HG03469 (cell line): ENCODE measurements around the gene GRAMD1A.
"Not testable (repeated sequence)": the region's sequence is repeated elsewhere in the genome, so short reads cannot be mapped to it uniquely, and the experiment has no call there.

Experiments used
- ATAC-seq: cut with Tn5 transposase; IDR thresholded peaks from one replicate; pipeline ENCODE4 v1.9.1; 2021; ENCODE audit warnings: mild to moderate bottlenecking, moderate library complexity, moderate number of reproducible peaks; ENCODE audit not compliant: unreplicated experiment

GRAMD1A gene

DNA sequence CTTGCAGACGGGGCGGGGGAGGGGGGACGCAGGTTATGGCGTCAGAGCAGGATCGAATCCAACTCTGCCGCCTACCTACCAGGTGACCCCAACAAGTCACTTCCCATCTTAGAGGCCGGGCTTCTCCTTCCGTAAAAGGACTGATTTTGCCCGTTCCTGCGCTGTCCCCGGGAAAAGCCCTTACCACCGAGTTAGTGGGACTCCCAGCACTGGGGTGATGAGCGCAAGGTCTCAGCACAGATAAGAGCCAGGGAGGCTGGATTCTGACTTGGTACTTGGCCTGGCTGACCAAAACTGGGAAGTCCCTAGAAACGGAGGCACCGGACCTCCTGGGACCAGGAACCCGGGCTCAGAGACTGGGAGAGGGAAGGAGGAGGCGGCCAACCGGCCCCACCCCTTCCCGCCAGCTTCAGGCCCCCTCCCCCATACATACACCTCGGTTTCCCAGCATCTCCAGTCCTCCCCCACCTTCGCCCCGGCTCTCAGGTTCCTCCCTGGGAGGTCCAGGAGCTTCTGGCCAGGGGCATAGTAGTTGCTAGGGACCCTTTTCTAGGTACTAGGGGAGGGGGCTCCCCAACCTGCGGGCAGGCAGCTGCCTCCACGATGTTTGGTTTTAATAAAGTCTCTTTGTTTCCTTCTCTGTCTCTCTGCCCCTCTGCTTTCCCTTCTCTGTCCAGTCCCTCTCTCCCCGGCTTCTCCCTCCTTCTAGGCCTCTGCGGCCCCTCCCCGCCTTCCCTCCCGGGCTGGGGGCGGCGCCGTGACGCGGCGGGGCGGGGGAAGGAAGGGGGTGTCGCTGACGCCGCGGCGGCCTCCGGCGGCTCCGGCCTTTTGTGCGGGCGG, at the start of gene GRAMD1A:
Gene GRAMD1A (plus strand): TSS at position 826 of the 840 bp plus-strand sequence. CDS start 156 bp downstream, outside the sequence.
- no peak for ATAC-seq

DNA sequence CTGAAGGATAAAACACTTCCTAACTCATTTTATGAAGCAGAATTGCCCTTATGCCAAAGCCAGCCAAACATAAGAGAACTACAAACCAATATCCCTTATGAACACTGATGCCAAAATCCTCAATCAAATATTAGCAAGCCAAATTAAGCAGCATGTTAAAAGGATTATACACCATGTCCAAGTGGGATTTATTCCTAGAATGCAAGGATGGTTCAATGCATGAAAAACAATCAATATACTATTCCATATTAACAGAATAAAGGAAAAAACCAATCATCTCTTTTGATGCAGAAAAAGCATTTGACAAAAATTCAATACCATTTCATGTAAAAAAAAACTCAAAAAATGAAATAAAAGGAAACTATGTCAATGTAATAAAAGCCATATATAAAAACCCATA, 47.0 kb upstream of the GRAMD1A start:
- no peak for ATAC-seq

DNA sequence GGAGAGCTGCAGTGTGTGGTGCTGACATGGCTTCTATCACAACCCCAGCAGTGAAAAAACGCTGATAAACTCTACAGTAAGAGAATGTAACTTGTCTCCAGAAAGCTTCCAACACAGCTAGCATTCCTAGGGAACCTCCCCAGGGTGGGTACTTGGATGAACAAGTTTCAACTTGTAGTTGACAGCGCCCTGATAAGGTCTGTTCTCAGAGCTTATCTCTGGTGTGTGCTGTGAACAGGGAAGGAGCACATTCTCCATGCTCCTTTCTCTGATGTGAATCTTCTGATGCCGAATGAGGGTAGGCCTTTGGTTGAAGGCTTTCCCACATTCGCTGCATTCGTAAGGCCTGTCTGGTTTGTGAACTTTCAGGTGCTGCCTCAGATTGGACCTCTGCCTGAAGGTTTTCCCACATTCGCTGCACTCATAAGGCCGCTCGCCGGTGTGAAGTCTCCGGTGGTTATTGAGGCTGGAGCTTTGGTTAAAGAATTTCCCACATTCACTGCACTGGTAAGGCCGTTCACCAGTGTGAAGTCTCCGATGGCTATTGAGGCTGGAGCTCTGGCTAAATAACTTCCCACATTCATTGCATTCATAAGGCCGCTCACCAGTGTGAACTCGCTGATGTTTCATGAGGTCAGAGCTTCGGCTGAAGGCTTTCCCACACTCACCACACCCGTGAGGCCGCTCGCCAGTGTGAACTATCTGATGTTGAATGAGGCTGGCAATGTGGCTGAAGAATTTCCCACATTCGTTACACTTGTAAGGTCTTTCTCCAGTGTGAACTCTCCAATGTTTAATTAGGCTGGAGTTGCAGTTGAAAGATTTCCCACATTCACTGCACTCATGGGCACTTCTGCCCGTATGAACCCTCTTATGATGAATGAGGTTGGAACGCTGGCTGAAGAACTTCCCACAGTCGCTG, 42.0 kb upstream of the GRAMD1A start:
- no peak for ATAC-seq

DNA sequence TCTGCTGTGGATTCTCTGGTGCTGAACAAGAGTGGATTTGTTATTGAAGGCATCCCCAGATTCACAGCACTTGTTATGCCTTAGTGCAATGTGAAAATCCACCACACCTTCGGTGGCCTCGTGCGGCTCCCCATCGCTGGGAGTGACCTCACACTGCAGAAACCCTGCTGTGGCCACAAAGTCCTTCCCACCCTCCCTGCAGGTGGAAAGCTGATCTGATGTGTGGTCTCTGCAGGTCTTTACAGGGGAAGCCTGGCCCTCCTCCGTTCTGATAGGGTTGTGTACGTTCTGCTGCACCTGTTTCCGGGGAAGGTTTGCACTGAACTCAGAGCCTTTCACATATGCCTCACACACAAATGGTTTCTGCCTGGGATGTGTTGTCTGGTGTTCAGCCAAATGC, 41.1 kb upstream of the GRAMD1A start:
- no peak for ATAC-seq

DNA sequence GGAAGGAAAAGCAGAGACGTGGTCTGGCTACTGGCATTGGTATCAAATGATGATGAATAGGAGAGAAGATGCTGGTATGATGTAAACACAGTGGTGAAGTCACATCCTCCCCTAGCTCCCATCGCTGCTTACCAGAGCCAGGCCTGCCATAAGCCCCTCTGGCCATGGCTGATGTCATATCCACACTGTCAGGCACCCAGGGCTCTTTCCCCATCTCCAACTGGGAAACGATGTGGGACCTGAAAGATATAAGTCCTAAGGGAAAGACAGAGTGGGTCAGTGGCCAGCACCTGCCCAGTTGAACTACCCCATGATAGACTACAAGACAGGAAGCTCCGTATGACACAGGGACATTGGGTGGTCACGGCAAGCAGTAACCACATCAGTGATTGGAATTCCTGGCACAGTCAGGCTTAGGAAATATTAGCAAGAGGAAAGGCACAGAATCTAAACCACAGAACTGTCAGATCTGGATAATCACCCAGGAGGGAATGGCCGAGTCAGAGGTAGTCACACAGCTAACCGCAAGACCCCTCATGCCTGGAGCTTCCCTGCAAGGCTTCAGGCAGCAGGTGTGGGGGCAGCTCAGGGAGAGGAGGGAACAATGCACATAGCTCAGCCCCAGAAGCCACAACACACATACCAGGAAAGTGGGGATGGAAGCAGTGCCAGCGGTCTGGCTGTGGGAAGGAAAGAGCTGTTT, 39.9 kb upstream of the GRAMD1A start:
- no peak for ATAC-seq

DNA sequence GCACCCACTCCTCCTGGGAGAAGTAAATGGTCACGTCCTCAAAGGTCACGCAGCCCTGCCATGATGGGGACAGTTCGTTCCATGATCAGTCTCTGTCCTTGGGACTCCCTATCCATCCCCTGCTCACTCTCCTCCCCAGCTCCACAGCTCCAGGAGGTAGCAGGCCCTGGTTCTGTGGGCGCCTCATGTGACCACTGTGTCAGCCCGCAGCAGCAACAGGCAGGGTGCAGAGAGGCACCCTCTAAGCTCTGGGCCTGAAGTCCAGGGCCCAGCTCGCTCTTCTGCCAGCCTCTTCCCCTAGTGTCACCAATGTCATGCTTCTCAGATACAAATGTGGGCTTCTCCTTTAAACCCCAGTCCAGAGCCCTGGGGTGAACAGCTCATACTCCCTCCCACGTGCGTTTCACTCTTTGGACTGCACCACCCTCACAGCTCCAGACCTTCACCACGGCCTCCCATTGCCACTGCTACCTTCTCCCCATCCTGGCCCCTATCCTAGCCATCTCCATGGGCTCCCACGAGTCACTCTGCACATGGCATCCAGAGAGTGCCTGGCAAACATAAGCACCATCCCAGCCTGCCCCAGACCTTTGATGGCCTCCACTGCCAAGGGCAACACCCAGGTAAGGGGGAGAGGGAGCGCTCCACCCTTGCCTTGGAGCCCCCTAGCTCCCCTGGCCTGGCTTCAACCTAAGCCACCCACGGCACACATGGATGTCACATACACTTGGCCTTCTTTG, 39.0 kb upstream of the GRAMD1A start:
- ATAC-seq, result no peak

DNA sequence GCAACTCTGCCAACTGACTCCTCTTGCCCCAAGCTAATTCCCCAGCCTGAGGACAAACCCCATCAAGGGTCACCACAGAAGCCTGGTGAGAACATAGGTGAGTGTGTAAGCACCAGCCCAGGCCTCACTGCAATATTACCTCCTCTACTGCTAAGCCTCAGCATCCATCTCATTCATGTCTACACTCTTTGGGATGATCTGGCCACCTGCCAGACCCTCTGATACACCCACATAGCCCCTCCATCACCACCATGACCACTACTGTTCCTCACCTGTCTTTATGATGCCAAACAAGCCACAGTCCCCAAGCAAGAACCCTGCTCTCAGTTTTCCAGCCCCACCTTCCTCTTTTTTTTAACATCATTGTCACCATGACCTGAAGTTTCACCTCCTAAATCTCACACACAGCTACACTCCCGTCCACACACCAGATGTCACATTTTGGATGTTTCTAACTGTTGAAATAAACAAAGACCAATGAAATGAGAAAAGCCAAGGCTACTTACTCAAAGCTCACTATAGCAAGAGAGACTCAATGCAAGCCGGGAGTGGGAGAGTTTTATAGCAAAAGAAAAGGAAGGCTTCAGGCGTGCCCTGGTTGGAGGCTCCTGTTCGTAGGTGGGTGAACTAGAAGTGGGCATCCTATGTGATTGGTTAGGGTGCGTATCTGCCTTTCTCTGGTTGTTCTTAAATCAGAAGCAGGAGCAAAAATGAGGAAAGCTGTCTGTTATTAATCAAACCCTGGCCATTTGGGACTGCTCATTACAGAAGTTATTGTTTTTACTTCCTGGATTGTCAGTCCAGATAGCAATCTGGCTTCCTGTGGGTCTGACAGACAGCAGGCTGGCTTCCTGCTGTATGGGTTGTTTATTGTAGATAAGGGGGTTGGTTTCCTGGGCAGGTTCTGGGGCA, 38.1 kb upstream of the GRAMD1A start:
- ATAC-seq, result no peak

DNA sequence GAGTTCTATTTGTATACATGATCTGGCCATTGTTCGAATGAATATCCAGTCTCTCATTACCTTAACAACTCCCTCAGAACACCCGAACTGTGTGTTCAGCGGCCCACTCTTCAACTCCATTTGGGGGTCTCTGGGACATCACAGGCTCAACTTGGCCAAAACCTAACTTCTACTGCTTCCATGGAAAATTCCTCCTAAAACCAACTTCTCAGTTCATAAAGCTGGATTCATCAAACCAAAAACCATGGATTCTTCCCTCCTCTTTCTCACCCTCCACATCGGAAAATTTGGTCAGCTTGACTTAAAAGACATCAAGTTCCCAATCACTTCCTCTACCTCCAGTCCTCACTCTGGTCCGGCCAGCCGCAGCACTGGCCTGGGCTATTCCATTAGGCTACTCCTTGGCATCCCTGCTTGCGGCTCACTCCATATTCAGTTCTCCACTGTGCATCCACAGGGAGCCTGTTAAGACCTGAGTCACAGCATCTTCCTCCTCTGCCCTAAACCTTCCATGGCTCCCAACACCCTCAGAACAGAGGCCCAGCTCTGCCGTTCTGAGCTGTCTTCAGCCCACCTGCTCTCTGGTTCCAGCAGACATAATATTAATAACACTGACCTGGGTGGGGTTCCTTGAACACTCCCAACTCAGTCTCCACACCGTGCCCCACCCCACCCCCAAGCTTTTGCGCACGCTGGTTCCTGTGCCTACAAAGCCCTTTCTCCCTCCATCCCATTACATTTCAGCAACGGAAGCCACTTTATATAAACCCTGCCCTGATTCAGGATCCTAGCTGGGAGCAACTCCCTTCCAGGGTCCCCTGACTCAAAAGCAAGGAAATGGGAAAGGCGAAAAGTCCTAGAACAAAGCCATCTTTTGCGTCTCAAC, 37.2 kb upstream of the GRAMD1A start:
- no peak for ATAC-seq

DNA sequence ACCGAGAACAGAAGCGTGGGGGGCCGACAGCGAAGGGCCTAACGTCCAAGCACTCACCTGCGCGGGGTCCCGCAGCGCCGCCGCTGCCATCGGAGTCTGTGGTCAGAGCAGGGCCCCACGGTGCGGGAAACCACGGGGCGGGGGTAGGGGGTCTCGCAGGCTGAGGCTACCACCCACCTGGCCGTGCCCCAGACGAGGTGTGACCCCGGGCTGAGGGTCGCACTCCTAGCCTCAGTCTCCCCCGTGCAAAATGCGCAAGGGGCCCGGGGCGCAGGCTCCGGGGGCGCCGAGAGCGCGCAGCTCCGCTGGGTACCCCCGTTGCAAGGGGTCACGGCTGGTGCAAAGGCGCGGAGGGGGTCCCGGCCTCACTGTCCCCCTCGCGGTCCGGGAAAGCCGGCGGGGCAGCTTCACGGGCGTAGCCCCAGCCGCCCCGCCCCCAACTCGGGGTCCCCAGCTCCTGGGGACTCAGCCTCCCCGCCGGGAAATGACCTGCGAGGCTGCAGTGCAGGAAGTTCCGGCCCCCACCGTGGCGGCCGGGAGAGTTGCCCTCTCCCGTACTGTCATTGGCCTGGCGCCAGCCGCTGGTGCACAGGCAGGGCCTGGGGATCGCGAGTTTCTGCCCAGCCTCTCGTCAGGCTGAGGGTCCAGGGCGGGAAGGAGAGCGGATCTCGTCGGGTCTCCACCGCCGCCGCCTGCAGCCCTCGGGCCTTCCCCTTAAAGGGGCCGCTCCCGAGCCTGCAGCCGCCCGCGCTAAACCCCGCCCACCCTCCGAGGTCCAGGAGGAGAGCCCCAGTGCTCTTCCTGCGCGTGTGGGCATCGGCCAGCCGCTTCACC, 36.3 kb upstream of the GRAMD1A start, which contains the start of gene ZNF792:
Gene ZNF792 (minus strand): TSS at position 657 of the 834 bp plus-strand sequence. CDS start 567 bp downstream, at position 90.
- ATAC-seq, result no peak

DNA sequence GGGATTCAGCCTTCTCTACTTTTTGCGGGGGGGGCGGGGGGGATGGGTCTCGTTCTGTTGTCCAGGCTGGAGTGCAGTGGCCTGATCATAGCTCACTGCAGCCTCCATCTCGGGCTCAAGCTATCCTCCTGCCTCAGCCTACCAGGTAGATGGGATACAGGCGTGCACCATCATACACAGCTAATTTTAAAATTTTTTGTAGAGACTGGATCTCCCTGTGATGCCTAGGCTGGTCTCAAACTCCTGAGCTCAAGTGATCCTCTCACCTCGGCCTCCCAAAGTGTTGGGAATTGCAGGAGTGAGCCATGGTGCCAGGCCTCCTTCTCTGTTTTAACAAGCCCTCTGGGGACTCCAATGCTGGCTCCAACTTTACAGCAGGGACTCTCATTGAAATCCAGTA, 35.5 kb upstream of the GRAMD1A start:
- ATAC-seq, result no peak

DNA sequence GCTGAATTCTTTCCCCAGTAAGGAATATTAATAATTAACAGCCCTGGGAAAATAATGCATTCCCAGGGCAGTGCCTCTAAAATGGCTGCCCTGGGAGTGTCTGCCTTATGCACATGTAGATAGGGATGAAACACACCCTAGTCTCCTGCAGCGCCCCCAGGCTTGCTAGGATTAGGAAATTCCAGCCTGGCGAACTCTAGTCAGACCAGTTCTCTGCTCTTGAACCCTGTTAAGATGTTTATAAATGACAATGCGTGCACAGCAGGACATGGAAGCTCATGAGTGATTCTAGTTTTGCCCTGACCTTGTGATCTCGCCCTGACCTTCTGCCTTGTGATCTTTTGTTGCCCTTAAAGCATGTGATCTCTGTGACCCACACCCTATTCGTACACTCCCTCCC, 34.6 kb upstream of the GRAMD1A start:
- ATAC-seq, result not testable (repeated sequence)

DNA sequence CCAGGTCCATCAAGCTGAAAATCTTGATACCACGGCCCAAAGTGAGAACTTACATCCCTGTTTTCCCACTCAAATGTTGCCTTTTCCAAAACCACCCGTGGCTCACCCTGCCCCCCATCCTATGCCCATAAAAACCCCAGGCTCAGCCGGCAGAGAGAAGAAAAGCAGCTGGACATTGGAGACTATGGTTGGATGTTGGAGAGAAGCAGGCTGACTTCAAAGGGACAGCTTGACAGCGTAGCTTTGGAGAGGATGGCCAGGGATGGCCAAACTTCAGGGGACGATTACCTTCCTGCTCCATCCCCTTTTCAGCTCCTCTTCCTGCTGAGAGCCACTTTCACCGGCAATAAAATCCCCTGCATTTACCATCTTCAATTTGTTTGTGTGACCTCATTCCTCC, 32.6 kb upstream of the GRAMD1A start:
- no peak for ATAC-seq

DNA sequence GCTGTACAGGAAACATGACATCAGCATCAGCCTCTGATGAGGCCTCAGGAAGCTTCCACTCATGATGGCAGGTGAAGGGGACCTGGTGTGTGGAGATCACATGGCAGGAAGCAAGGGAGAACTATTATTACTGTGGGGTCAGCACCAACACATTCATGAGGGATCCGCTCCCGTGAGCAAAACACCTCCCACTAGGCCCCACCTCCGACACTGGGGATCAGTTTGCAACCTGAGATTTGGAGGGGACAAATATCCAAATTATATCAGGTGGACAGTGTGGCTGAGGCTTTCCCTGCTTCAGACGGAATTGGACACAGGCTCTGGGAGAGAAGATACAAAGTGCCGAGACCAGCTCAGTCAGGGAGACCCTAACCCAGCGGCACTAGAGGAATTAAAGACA, 30.4 kb upstream of the GRAMD1A start:
- no peak for ATAC-seq

DNA sequence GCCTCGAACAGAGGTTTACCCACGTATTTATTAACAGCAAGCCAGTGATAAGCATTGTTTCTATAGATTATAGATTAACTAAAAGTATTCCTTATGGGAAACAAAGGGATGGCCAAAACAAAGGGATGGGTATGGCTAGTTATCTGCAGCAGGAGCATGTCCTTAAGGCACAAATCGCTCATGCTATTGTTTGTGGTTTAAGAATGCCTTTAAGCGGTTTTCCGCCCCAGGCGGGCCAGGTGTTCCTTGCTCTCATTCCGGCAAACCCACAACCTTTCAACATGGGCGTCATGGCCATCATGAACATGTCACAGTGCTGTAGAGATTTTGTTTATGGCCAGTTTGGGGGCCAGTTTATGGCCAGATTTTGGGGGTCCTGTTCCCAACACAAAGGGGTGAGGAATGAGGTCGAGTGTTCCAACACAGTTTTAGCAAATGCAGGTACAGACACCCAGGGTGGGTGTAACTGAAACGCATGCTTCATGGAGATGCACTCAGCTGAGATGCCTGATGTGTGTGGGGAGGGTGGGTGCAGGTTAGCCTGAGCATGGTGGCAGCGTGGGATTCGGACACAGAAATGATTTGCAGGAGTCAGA, 29.8 kb upstream of the GRAMD1A start:
- ATAC-seq, result not testable (repeated sequence)

DNA sequence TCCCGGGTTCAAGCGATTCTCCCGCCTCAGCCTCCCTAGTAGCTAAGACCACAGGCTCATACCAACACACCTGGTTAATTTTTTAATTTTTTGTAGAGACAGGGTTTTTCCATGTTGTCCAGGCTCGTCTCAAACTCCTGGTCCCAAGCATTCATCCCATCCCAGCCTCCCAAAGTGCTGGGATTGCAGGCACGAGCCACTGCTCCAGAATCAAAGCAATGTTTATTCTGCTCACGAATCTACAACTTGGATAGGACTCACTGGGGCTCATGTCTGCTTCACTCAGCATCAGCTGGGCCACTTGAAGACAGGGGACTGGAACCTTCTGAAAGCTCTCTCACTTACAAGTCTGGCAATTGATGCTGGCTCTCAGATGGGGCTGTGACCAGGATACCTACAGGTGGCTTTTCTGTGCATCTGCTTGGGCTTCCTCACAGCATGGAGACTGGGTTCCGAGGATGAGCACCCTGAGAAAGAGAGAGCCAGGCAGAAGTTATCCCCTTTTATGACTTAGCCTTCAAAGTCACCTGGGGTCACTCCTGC, 27.9 kb upstream of the GRAMD1A start:
- ATAC-seq, result no peak

DNA sequence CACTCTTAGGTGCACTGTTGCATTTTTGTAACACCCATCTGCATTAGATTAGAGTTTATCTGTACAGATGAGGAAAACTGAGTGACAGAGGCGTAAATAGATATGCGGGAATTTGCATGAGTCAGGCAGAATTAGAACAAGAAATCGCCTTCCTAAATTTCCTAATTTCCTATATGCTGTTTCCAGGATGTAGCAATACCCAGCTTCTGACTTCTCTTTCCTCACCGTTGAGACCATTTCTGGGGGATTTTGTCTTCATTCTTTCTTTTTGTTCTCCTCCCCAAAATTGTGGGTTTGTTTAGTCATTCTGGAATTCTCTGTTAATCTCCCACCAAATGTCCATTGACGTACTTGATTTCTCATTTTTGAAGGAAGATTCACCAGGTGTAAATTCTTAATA, 25.5 kb upstream of the GRAMD1A start:
- ATAC-seq, result no peak

DNA sequence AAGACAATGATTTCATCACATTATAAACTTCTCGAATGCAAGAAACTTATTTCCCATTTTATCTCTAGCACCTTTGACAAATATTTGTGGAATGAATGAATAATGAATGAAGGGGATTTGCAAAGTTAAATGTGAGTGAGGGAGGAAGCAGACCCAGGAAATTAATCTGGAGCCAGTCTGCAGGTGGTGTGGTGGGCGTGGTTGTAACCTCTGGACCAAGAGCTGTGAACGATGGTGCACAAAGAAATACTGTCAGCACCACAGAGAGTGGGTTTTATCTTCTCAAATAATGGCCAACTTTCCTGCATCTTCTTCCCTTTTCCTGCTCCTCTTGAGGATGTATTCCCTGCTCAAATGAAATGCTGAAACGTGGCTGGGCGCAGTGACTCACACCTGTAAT, 25.1 kb upstream of the GRAMD1A start:
- no peak for ATAC-seq
